SK-N-SH (cell line): Measurements from ENCODE around the gene ERC2. TPM values are rescaled to one million over a fixed set of nuclear protein-coding genes. Genes with fewer than 3 reads are reported as not detected.

Experiments used
- CTCF ChIA-PET: fragments of 300-600, 350-600 bp; formaldehyde crosslinking; extraction: SDS; loops from one replicate; lab custom pipeline; 2021; lab: Yijun Ruan, JAX
- POLR2A ChIA-PET: fragments of 350-600 bp; sonication (Branson Sonifier 250); formaldehyde crosslinking; extraction: SDS; loops from one replicate; lab custom pipeline; 2020; ENCODE audit warnings: antibody characterized with exemption, inconsistent platforms; lab: Yijun Ruan, JAX
- DNase-seq: peaks from one replicate; pipeline ENCODE4 v3.0.0; 2012
- H2AFZ ChIP-seq: fragments of 200-600 bp; sonication (generic); 2 replicates; pipeline ENCODE4 v1.8.1; 2016; ENCODE audit warnings: antibody characterized with exemption, mild to moderate bottlenecking, low read depth
- H3F3A ChIP-seq: fragments of 200-600 bp; sonication (generic); replicated peaks from 2 replicates; pipeline ENCODE3; 2016; ENCODE audit warnings: antibody characterized with exemption, mild to moderate bottlenecking; ENCODE audit not compliant: insufficient read depth
- H3K27ac ChIP-seq, 2 experiments: fragments of 200-500 bp in 1 of 2; fragments of 200-600 bp in 1 of 2; sonication (Bioruptor generic) in 1 of 2; sonication (generic), shearing (Covaris generic) in 1 of 2; 2 replicates each; pipeline versions ENCODE4 v1.5.1 to v1.6.1; 2014 to 2016; ENCODE audit warnings: low read depth in 2 of 2, inconsistent platforms in 1 of 2, low read length in 1 of 2, mild to moderate bottlenecking in 1 of 2, mixed read lengths in 1 of 2
- H3K27me3 ChIP-seq: fragments of 200-600 bp; sonication (generic), shearing (Covaris generic); 2 replicates; pipeline ENCODE4 v1.6.1; 2016; ENCODE audit warnings: mixed run types; ENCODE audit not compliant: insufficient read depth
- H3K36me3 ChIP-seq, 2 experiments: fragments of 200-500 bp in 1 of 2; fragments of 200-600 bp in 1 of 2; sonication (Bioruptor generic) in 1 of 2; sonication (generic) in 1 of 2; replicated peaks in 1 of 2; 2 replicates each; pipeline versions ENCODE3 to v1.5.1; 2014 to 2016; ENCODE audit warnings: low read length in 1 of 2, mild to moderate bottlenecking in 1 of 2; ENCODE audit not compliant: insufficient read depth in 2 of 2, control insufficient read depth in 1 of 2
- H3K4me1 ChIP-seq, 2 experiments: fragments of 200-500 bp in 1 of 2; fragments of 200-600 bp in 1 of 2; sonication (Bioruptor generic) in 1 of 2; sonication (generic), shearing (Covaris generic) in 1 of 2; 2 replicates each; pipeline versions ENCODE4 v1.5.1 to v1.6.1; 2014 to 2016; ENCODE audit warnings: low read depth in 1 of 2, low read length in 1 of 2, mixed run types in 1 of 2; ENCODE audit not compliant: insufficient read depth in 2 of 2, control insufficient read depth in 1 of 2
- H3K4me2 ChIP-seq: fragments of 200-600 bp; sonication (generic), shearing (Covaris generic); 2 replicates; pipeline ENCODE4 v1.6.1; 2017; ENCODE audit warnings: mixed run types
- H3K4me3 ChIP-seq, 2 experiments: fragments of 200-500 bp in 1 of 2; fragments of 200-600 bp in 1 of 2; sonication (Bioruptor generic) in 1 of 2; sonication (generic), shearing (Covaris generic) in 1 of 2; 2 replicates each; pipeline versions ENCODE4 v1.5.1 to v1.8.1; 2014 to 2016; ENCODE audit warnings: low read depth in 2 of 2, inconsistent platforms in 1 of 2, low read length in 1 of 2, mild to moderate bottlenecking in 1 of 2, mixed read lengths in 1 of 2, moderate library complexity in 1 of 2
- H3K79me2 ChIP-seq: fragments of 200-600 bp; sonication (generic); 2 replicates; pipeline ENCODE4 v1.8.1; 2017; ENCODE audit warnings: mild to moderate bottlenecking; ENCODE audit not compliant: insufficient read depth
- H3K9ac ChIP-seq: fragments of 200-600 bp; sonication (generic); 2 replicates; pipeline ENCODE4 v1.6.1; 2017; ENCODE audit warnings: mixed run types
- H3K9me2 ChIP-seq: fragments of 200-600 bp; sonication (generic); 2 replicates; pipeline ENCODE4 v1.6.1; 2017; ENCODE audit warnings: mixed run types
- H3K9me3 ChIP-seq: fragments of 200-600 bp; sonication (generic); 2 replicates; pipeline ENCODE4 v1.6.1; 2017; ENCODE audit warnings: mixed run types, mild to moderate bottlenecking, moderate library complexity
- H4K20me1 ChIP-seq: fragments of 200-600 bp; sonication (generic); 2 replicates; pipeline ENCODE4 v1.6.1; 2017; ENCODE audit warnings: mild to moderate bottlenecking, mixed run types; ENCODE audit not compliant: insufficient read depth
- CHD2 ChIP-seq: fragments of 150-350 bp; IDR thresholded peaks from 2 replicates; pipeline ENCODE4 v1.6.1; 2018; ENCODE audit warnings: low read length; ENCODE audit not compliant: partially characterized antibody
- EP300 ChIP-seq, 2 experiments: IDR thresholded peaks; 2 replicates each; pipeline versions ENCODE4 v1.4.0 to v1.6.1; 2012; ENCODE audit warnings: borderline replicate concordance in 1 of 2, low read depth in 1 of 2, low read length in 1 of 2
- FOXJ3 ChIP-seq: sonication (generic); formaldehyde crosslinking; IDR thresholded peaks from 2 replicates; pipeline ENCODE4 v1.5.1; 2020; ENCODE audit warnings: mild to moderate bottlenecking, missing genetic modification reagents
- FOXM1 ChIP-seq: IDR thresholded peaks from 2 replicates; pipeline ENCODE4 v1.4.0; 2012; ENCODE audit warnings: low read depth, mild to moderate bottlenecking
- GATA2 ChIP-seq: sonication (generic); formaldehyde crosslinking; IDR thresholded peaks from 2 replicates; pipeline ENCODE4 v1.5.0; 2020; ENCODE audit warnings: mild to moderate bottlenecking, missing genetic modification reagents
- JUND ChIP-seq: IDR thresholded peaks from 2 replicates; pipeline ENCODE4 v1.4.0; 2012
- MXI1 ChIP-seq: IDR thresholded peaks from 2 replicates; pipeline ENCODE4 v1.6.1; 2012; ENCODE audit warnings: mild to moderate bottlenecking, low read depth, low read length, improper control_type of control experiment
- NFIC ChIP-seq: IDR thresholded peaks from 2 replicates; pipeline ENCODE4 v1.4.0; 2012; ENCODE audit warnings: borderline replicate concordance
- POLR2AphosphoS5 ChIP-seq: IDR thresholded peaks from 2 replicates; pipeline ENCODE4 v1.6.1; 2012; ENCODE audit warnings: low read depth, low read length
- RAD21 ChIP-seq: IDR thresholded peaks from 2 replicates; pipeline ENCODE4 v1.6.1; 2012; ENCODE audit warnings: mild to moderate bottlenecking, low read length
- RCOR1 ChIP-seq: fragments of 150-350 bp; IDR thresholded peaks from 2 replicates; pipeline ENCODE4 v1.6.1; 2017; ENCODE audit warnings: antibody characterized with exemption, low read length
- REST ChIP-seq: IDR thresholded peaks from 2 replicates; pipeline ENCODE4 v1.6.1; 2012; ENCODE audit warnings: mild to moderate bottlenecking, low read depth, low read length, moderate library complexity
- RFX5 ChIP-seq: IDR thresholded peaks from 2 replicates; pipeline ENCODE4 v1.6.1; 2012; ENCODE audit warnings: mild to moderate bottlenecking, improper control_type of control experiment, low read length
- TAF1 ChIP-seq: IDR thresholded peaks from 2 replicates; pipeline ENCODE4 v1.6.1; 2012; ENCODE audit warnings: low read depth, mild to moderate bottlenecking, low read length, moderate library complexity, borderline replicate concordance
- TCF12 ChIP-seq: IDR thresholded peaks from 2 replicates; pipeline ENCODE4 v1.4.0; 2012
- TEAD4 ChIP-seq: IDR thresholded peaks from 2 replicates; pipeline ENCODE4 v1.4.0; 2012; ENCODE audit warnings: mild to moderate bottlenecking, borderline replicate concordance; ENCODE audit not compliant: insufficient read depth
- WGBS: methylation state at CpG from one replicate; pipeline ENCODE4 v1.1.6; 2017; ENCODE audit warnings: low lambda C conversion rate; 5-methylcytosine and 5-hydroxymethylcytosine counted together
- polyA plus RNA-seq, 3 experiments: library from polyadenylated mRNA; depleted of rRNA; stranded (reverse); fragments of >200 nt; gene quantifications; 2 replicates each; pipeline ENCODE4 v1.2.3, GENCODE V29; 2012
- TF ChIP-seq, protein P1 (sequence below): IDR thresholded peaks from 2 replicates; pipeline ENCODE4 v1.4.0; 2012; ENCODE audit warnings: low read depth, borderline replicate concordance

Gene ERC2
- polyA plus RNA-seq, 1 of the 3 experiments (the other 2 are of a cell fraction), result 1.6 TPM

- no peak for TF ChIP-seq MXI1
- TF ChIP-seq RCOR1, result no peak
- no peak for TF ChIP-seq POLR2AphosphoS5
- TF ChIP-seq FOXM1, result no peak
Measured at GRCh38 chr3:55812394-55813013, 655.8 kb downstream of the ERC2 start (continued).

- Histone ChIP-seq H3K27me3 (no peaks in the 10 kb centered on the region), H3K36me3 (no peaks in the 10 kb centered on the region), H2AFZ (no peak overlapping the region), H3K9me2 (no peaks in the 10 kb centered on the region), H3F3A (no peaks in the 10 kb centered on the region), H3K79me2 (no peaks in the 10 kb centered on the region), H3K4me3 (no peak overlapping the region), H3K4me1 (peaks cover 0 to 10% of the 10 kb centered on the region in 2 experiments; a peak in 2 of 4 replicates), H3K9ac (no peak overlapping the region), H3K9me3 (no peaks in the 10 kb centered on the region), H3K4me2 (no peak overlapping the region), H4K20me1 (no peaks in the 10 kb centered on the region), H3K27ac (no peak overlapping the region)
- ChIA-PET CTCF (interaction anchor here (1.6 kb wide), 1 partner anchor 10 kb away, joined by 5 read pairs; no protein-coding TSS in a partner anchor), POLR2A (no interaction called here)
- DNase-seq, result no peak
- no peak for TF ChIP-seq NFIC
- TF ChIP-seq MXI1, result no peak
- TF ChIP-seq JUND, result no peak
- TF ChIP-seq TAF1, result no peak
- WGBS, result 80% methylated on average over 1 of the region's 1 CpG
Measured at GRCh38 chr3:55807210-55807609, 661.1 kb downstream of the ERC2 start.

GRCh38 chr3:55805169-55805568, 663.1 kb downstream of the ERC2 start:
- Histone ChIP-seq H3K27me3 (no peaks in the 10 kb centered on the region), H3K4me2 (no peak overlapping the region), H3K9me3 (no peaks in the 10 kb centered on the region), H3K79me2 (no peaks in the 10 kb centered on the region), H3K36me3 (no peaks in the 10 kb centered on the region), H3K4me1 (peaks cover 0 to 10% of the 10 kb centered on the region in 2 experiments; a peak in 2 of 4 replicates), H4K20me1 (no peaks in the 10 kb centered on the region), H3K27ac (peak overlapping the region in 1 of 2 experiments; percentile 55; a peak in 2 of 4 replicates), H3K4me3 (no peak overlapping the region), H3F3A (no peaks in the 10 kb centered on the region), H3K9me2 (no peaks in the 10 kb centered on the region), H3K9ac (no peak overlapping the region), H2AFZ (no peak overlapping the region)
- CTCF ChIA-PET, result interaction anchor here (1.0 to 1.4 kb wide), 4 partner anchors 15 to 447 kb away, joined by 3 read pairs; no protein-coding TSS in a partner anchor
- DNase-seq, result peak; percentile 51
- WGBS, result 10% methylated on average over 2 of the region's 2 CpGs
- TF ChIP-seq TAF1, result no peak
- no peak for TF ChIP-seq REST
- peak; percentile 92 for TF ChIP-seq RCOR1
- TF ChIP-seq, protein P1, sequence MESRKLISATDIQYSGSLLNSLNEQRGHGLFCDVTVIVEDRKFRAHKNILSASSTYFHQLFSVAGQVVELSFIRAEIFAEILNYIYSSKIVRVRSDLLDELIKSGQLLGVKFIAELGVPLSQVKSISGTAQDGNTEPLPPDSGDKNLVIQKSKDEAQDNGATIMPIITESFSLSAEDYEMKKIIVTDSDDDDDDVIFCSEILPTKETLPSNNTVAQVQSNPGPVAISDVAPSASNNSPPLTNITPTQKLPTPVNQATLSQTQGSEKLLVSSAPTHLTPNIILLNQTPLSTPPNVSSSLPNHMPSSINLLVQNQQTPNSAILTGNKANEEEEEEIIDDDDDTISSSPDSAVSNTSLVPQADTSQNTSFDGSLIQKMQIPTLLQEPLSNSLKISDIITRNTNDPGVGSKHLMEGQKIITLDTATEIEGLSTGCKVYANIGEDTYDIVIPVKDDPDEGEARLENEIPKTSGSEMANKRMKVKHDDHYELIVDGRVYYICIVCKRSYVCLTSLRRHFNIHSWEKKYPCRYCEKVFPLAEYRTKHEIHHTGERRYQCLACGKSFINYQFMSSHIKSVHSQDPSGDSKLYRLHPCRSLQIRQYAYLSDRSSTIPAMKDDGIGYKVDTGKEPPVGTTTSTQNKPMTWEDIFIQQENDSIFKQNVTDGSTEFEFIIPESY, result no peak
- TF ChIP-seq TEAD4, result 0 out of 2 replicates have a peak, but pooled peaks have one; percentile 37
- no peak; the same call in 1 of the 2 replicates for TF ChIP-seq RFX5
- TF ChIP-seq TCF12, result peak; percentile 60; the same call in 1 of the 2 replicates
- TF ChIP-seq CHD2, result peak; percentile 78
- no peak; the same call in 1 of the 2 replicates for TF ChIP-seq RAD21
- peak; percentile 84 for TF ChIP-seq FOXJ3 (CRISPR knock-in tag)
- TF ChIP-seq NFIC, result 0 out of 2 replicates have a peak, but pooled peaks have one; percentile 13
- TF ChIP-seq EP300 (IDR thresholded peaks at IDR 0.05; ENCODE audit: borderline replicate concordance in 1 of 2, low read depth in 1 of 2, low read length in 1 of 2), result peak; percentile 13 to 98; a peak in 2 of 4 replicates
- TF ChIP-seq GATA2 (CRISPR knock-in tag), result peak; percentile 89
- POLR2A ChIA-PET, result interaction anchor here (0.6 kb wide), 1 partner anchor 1277 kb away, joined by 3 read pairs; no protein-coding TSS in a partner anchor
